BJ (cell line): Measurements from ENCODE around the gene TXNDC15. TPM values are rescaled to one million over a fixed set of nuclear protein-coding genes. Genes with fewer than 3 reads are reported as not detected.

Experiments used
- CTCF ChIA-PET: fragments of 350-600 bp; formaldehyde crosslinking; extraction: SDS; loops from one replicate; lab custom pipeline; 2021; ENCODE audit warnings: antibody characterized with exemption, inconsistent platforms; lab: Yijun Ruan, JAX
- POLR2A ChIA-PET: fragments of 300-600 bp; sonication (Branson Sonifier 250); formaldehyde crosslinking; extraction: SDS; loops from one replicate; lab custom pipeline; 2021; ENCODE audit warnings: antibody characterized with exemption; lab: Charles Lee
- DNase-seq: peaks from one replicate; pipeline ENCODE4 v3.0.0-alpha.2; 2011; ENCODE audit warnings: low read depth
- H3K27me3 ChIP-seq: 2 replicates; pipeline ENCODE4 v1.6.0; 2011; ENCODE audit warnings: low read length; ENCODE audit not compliant: control insufficient read depth, insufficient read depth
- H3K36me3 ChIP-seq: 2 replicates; pipeline ENCODE4 v1.5.1; 2011; ENCODE audit warnings: low read length; ENCODE audit not compliant: control insufficient read depth, insufficient read depth
- H3K4me3 ChIP-seq: 2 replicates; pipeline ENCODE4 v1.5.1; 2011; ENCODE audit warnings: low read depth, mild to moderate bottlenecking, control low read depth, low read length
- CTCF ChIP-seq: IDR thresholded peaks from 2 replicates; pipeline ENCODE4 v1.5.1; 2011; ENCODE audit warnings: low read depth, mild to moderate bottlenecking, control low read depth, inconsistent platforms, low read length, moderate library complexity; ENCODE audit not compliant: insufficient read depth
- polyA plus RNA-seq: library from polyadenylated mRNA; depleted of rRNA; stranded (reverse); fragments of >200 nt; gene quantifications from 2 replicates; pipeline ENCODE4 v1.2.3, GENCODE V29; 2011

The TXNDC15 gene
- polyA plus RNA-seq, 1 experiment, result 178 TPM

- no peak for DNase-seq
- no peaks in the 10 kb centered on the region for H3K27me3 ChIP-seq
- ChIA-PET CTCF (interaction anchor here (0.5 kb wide), 1 partner anchor 143 kb away, joined by 3 read pairs; no protein-coding TSS in a partner anchor), POLR2A (no interaction called here)
- H3K4me3 ChIP-seq, result no peak overlapping the region
- no peak for TF ChIP-seq CTCF
- peaks cover 10% of the 10 kb centered on the region for H3K36me3 ChIP-seq
These were observed 16.8 kb upstream of the TXNDC15 start for GRCh38 chr5:134857401-134857800.

GRCh38 chr5:134864707-134865106 is 9.5 kb upstream of the TXNDC15 start:
- Histone ChIP-seq H3K36me3 (peaks cover 3% of the 10 kb centered on the region), H3K4me3 (no peak overlapping the region), H3K27me3 (no peaks in the 10 kb centered on the region)
- ChIA-PET CTCF (interaction anchor here (2.0 to 3.1 kb wide), 3 partner anchors 9 to 40 kb away, joined by 7 to 12 read pairs (median 10); partner anchors contain the start of genes PCBD2 and TXNDC15), POLR2A (no interaction called here)
- DNase-seq, result no peak
- no peak for TF ChIP-seq CTCF

- ChIA-PET CTCF (interaction anchor here (0.8 to 2.5 kb wide), 4 partner anchors 9 to 453 kb away, joined by 3 to 12 read pairs (median 6); partner anchors contain the start of gene PCBD2), POLR2A (no interaction called here)
- no peaks in the 10 kb centered on the region for H3K36me3 ChIP-seq
- H3K4me3 ChIP-seq, result no peak overlapping the region
- TF ChIP-seq CTCF, result no peak
- DNase-seq, result no peak
- H3K27me3 ChIP-seq, result no peaks in the 10 kb centered on the region
These were observed 677 bp upstream of the TXNDC15 start for GRCh38 chr5:134873494-134873893.

GRCh38 chr5:134874831-134875655 is 872 bp downstream of the TXNDC15 start:
- H3K36me3 ChIP-seq, result no peaks in the 10 kb centered on the region
- TF ChIP-seq CTCF, result no peak

GRCh38 chr5:134877159-134877558 is 3.0 kb downstream of the TXNDC15 start:
- no peak overlapping the region for H3K4me3 ChIP-seq
- no peaks in the 10 kb centered on the region for H3K27me3 ChIP-seq
- DNase-seq, result no peak
- POLR2A ChIA-PET, result no interaction called here
- no peaks in the 10 kb centered on the region for H3K36me3 ChIP-seq
- CTCF ChIA-PET, result interaction anchor here (1.9 kb wide), 1 partner anchor 27 kb away, joined by 7 read pairs; the partner anchor contains the start of gene PCBD2
- no peak for TF ChIP-seq CTCF

More at GRCh38 chr5:134874831-134875655, 872 bp downstream of the TXNDC15 start:
- POLR2A ChIA-PET, result no interaction called here
- peak; percentile 48 for DNase-seq
- CTCF ChIA-PET, result interaction anchor here (2.3 to 2.5 kb wide), 2 partner anchors 10 to 29 kb away, joined by 7 to 12 read pairs; partner anchors contain the start of gene PCBD2
- Histone ChIP-seq H3K27me3 (no peaks in the 10 kb centered on the region), H3K4me3 (peak overlapping the region; percentile 98)
